CD14-positive monocyte (primary cell): ENCODE measurements around the gene EIF1. TPM values are rescaled to one million over a fixed set of nuclear protein-coding genes. Genes with fewer than 3 reads are reported as not detected.

Source experiments
- DNase-seq, 3 donors: peaks; one replicate each; pipeline ENCODE4 v3.0.0-alpha.2; 2011 to 2022
- H2AFZ ChIP-seq: 2 replicates; pipeline ENCODE4 v1.6.0; 2012; ENCODE audit warnings: mild to moderate bottlenecking, low read depth, low read length, inconsistent platforms; ENCODE audit not compliant: insufficient read depth, poor library complexity, severe bottlenecking
- H3K27ac ChIP-seq, 2 donors: 1 replicate in 1 of 2; 2 replicates in 1 of 2; pipeline ENCODE4 v1.5.1; 2012 to 2013; ENCODE audit warnings: low read length in 2 of 2, control low read depth in 1 of 2, inconsistent platforms in 1 of 2, low read depth in 1 of 2, mild to moderate bottlenecking in 1 of 2
- H3K27me3 ChIP-seq, 2 donors: one replicate each; pipeline versions ENCODE4 v1.6.0 to v1.6.1; 2011 to 2013; ENCODE audit warnings: low read length in 2 of 2; ENCODE audit not compliant: control insufficient read depth in 2 of 2, insufficient read depth in 2 of 2
- H3K36me3 ChIP-seq, 2 donors: replicated peaks in 1 of 2; 1 replicate in 1 of 2; 2 replicates in 1 of 2; pipeline versions ENCODE4 v1.5.1 to v1.6.1; 2012 to 2013; ENCODE audit warnings: low read length in 2 of 2, control low read depth in 1 of 2, inconsistent platforms in 1 of 2, mild to moderate bottlenecking in 1 of 2; ENCODE audit not compliant: insufficient read depth in 2 of 2, control insufficient read depth in 1 of 2
- H3K4me1 ChIP-seq, 2 donors: 1 replicate in 1 of 2; 2 replicates in 1 of 2; pipeline versions ENCODE4 v1.5.1 to v1.6.1; 2012 to 2013; ENCODE audit warnings: low read length in 2 of 2, control low read depth in 1 of 2, inconsistent platforms in 1 of 2, mild to moderate bottlenecking in 1 of 2, moderate library complexity in 1 of 2; ENCODE audit not compliant: insufficient read depth in 2 of 2, control insufficient read depth in 1 of 2
- H3K4me2 ChIP-seq: replicated peaks from 2 replicates; pipeline ENCODE3; 2012; ENCODE audit warnings: low read length, moderate library complexity, mild to moderate bottlenecking; ENCODE audit not compliant: poor library complexity, severe bottlenecking; ENCODE audit errors: extremely low read depth
- H3K4me3 ChIP-seq, 3 experiments: fragments of 200-600 bp in 1 of 3; sonication (generic) in 1 of 3; replicated peaks in 1 of 3; 1 replicate in 2 of 3; 2 replicates in 1 of 3; pipeline ENCODE4 v1.5.1; 2011 to 2013; ENCODE audit warnings: low read length in 3 of 3, mild to moderate bottlenecking in 3 of 3, control low read depth in 2 of 3, low read depth in 2 of 3, inconsistent platforms in 1 of 3, moderate library complexity in 1 of 3
- H3K79me2 ChIP-seq: 2 replicates; pipeline ENCODE4 v1.6.0; 2012; ENCODE audit warnings: mild to moderate bottlenecking, control low read depth, inconsistent platforms, low read length, moderate library complexity; ENCODE audit not compliant: insufficient read depth
- H3K9ac ChIP-seq: 2 replicates; pipeline ENCODE4 v1.6.0; 2017; ENCODE audit warnings: low read length, mild to moderate bottlenecking; ENCODE audit not compliant: insufficient read depth, poor library complexity, severe bottlenecking
- H3K9me3 ChIP-seq, 2 donors: replicated peaks in 1 of 2; 1 replicate in 1 of 2; 2 replicates in 1 of 2; pipeline versions ENCODE4 v1.5.1 to v1.6.1; 2012 to 2013; ENCODE audit warnings: low read length in 2 of 2, control low read depth in 1 of 2; ENCODE audit not compliant: control insufficient read depth in 1 of 2, insufficient read depth in 1 of 2
- H4K20me1 ChIP-seq: 2 replicates; pipeline ENCODE4 v1.6.0; 2012; ENCODE audit warnings: mild to moderate bottlenecking, low read length, control low read depth, moderate library complexity; ENCODE audit not compliant: insufficient read depth
- H3K27ac Mint-ChIP-seq, 7 donors: one replicate each; pipeline ENCODE4 v1.8.0; 2020; ENCODE audit warnings: mild to moderate bottlenecking in 7 of 7, mixed read lengths in 7 of 7, moderate library complexity in 6 of 7, inconsistent platforms in 2 of 7
- H3K27me3 Mint-ChIP-seq, 3 donors: one replicate each; pipeline ENCODE4 v1.8.0; 2021 to 2022; ENCODE audit warnings: low read depth in 3 of 3, mild to moderate bottlenecking in 3 of 3, mixed read lengths in 3 of 3, moderate library complexity in 3 of 3, inconsistent platforms in 1 of 3
- H3K36me3 Mint-ChIP-seq, 2 donors: one replicate each; pipeline ENCODE4 v1.8.0; 2020; ENCODE audit warnings: mixed read lengths in 2 of 2, inconsistent platforms in 1 of 2, mild to moderate bottlenecking in 1 of 2
- H3K4me1 Mint-ChIP-seq: one replicate; pipeline ENCODE4 v1.8.0; 2020; ENCODE audit warnings: mild to moderate bottlenecking, mixed read lengths
- H3K4me3 Mint-ChIP-seq, 2 donors: one replicate each; pipeline ENCODE4 v1.8.0; 2020; ENCODE audit warnings: mild to moderate bottlenecking in 2 of 2, mixed read lengths in 2 of 2, moderate library complexity in 1 of 2
- H3K9me3 Mint-ChIP-seq, 7 donors: one replicate each; pipeline ENCODE4 v1.8.0; 2020 to 2022; ENCODE audit warnings: mixed read lengths in 7 of 7, mild to moderate bottlenecking in 6 of 7, moderate library complexity in 6 of 7, inconsistent platforms in 2 of 7
- CTCF ChIP-seq: fragments of 200-600 bp; IDR thresholded peaks from one replicate; pipeline ENCODE4 v1.8.0; 2022; ENCODE audit warnings: antibody characterized with exemption, mild to moderate bottlenecking
- WGBS: methylation state at CpG from one replicate; pipeline ENCODE4 v1.1.5; 2013; ENCODE audit warnings: missing lambda C conversion rate; ENCODE audit not compliant: insufficient coverage; 5-methylcytosine and 5-hydroxymethylcytosine counted together
- intact Hi-C, 2 donors: fragments of 100-400 bp; cut with micrococcal nuclease; formaldehyde crosslinking; loops; one replicate each; pipeline versions ENCODE4 v1.15.0 to v1.15.1; 2023
- polyA minus RNA-seq: library from RNA; depleted of rRNA, polyadenylated mRNA; stranded (reverse); fragments of >200 nt; gene quantifications from 2 replicates; pipeline ENCODE4 v1.2.3, GENCODE V29; 2012
- polyA plus RNA-seq, 3 donors: library from polyadenylated mRNA; depleted of rRNA in 1 of 3; unstranded in 2 of 3; stranded (reverse) in 1 of 3; fragments of 300-500 nt in 2 of 3; fragments of >200 nt in 1 of 3; fragmentation: Illumina TruSeq in 2 of 3; gene quantifications; 1 replicate in 2 of 3; 2 replicates in 1 of 3; pipeline ENCODE4 v1.2.3, GENCODE V29; 2012 to 2021
- total RNA-seq, 12 experiments: library from RNA in 1 of 12; stranded (reverse) in 1 of 12; fragments of 120-200 nt in 1 of 12; gene quantifications; one replicate each; pipeline ENCODE4 v1.2.4 and lab custom pipeline; 2013 to 2026; ENCODE audit warnings: mixed read lengths in 6 of 12, inconsistent platforms in 1 of 12

Gene EIF1
- total RNA-seq (2013), result 414 TPM
- polyA plus RNA-seq (1,000 to 10,000 TPM; 1,176 to 1,536 (median 1,425) TPM), polyA minus RNA-seq (207 and 249 TPM in 2 replicates), total RNA-seq (lab: John Stamatoyannopoulos, UW) (438 to 1,043 (median 812) reads per million in 11 experiments)

GRCh38 chr17:41688641-41689496 is at the start of gene EIF1:
EIF1 (plus strand) TSS chr17:41688885; CDS start chr17:41689039, 154 bp downstream.
- H3K36me3 Mint-ChIP-seq, result peaks cover 41 to 48% of the 10 kb centered on the region in 2 donors

More at GRCh38 chr17:41688641-41689496, at the start of gene EIF1:
- peak within 1 kb of the TSS; percentile 93 to 99 for H3K27ac ChIP-seq
- Mint-ChIP-seq H3K4me3 (peak within 1 kb of the TSS; percentile 93 to 96), H3K9me3 (peaks cover 0 to 7% (median 4%) of the 10 kb centered on the region in 7 donors), H3K27ac (peak within 1 kb of the TSS; percentile 99 to 100 (median 99)), H3K27me3 (peaks cover 2 to 18% (median 2%) of the 10 kb centered on the region in 3 donors), H3K4me1 (peaks cover 32% of the 10 kb centered on the region)
- peak within 1 kb of the TSS; percentile 62 for H2AFZ ChIP-seq
- DNase-seq, result peak; percentile 99 to 100 (median 100)
- peaks cover 25% of the 10 kb centered on the region for H3K79me2 ChIP-seq
- peak within 1 kb of the TSS; percentile 99 for H3K9ac ChIP-seq
- H3K4me2 ChIP-seq, result peak within 1 kb of the TSS; percentile 72
- intact Hi-C loops, result no loop called here
- peaks cover 46% of the 10 kb centered on the region for H4K20me1 ChIP-seq
- peaks cover 22 to 28% of the 10 kb centered on the region in 2 donors for H3K4me1 ChIP-seq
- H3K4me3 ChIP-seq, result peak within 1 kb of the TSS; percentile 66 to 89 (median 80)
- H3K9me3 ChIP-seq, result no peaks in the 10 kb centered on the region
- WGBS, result under 1% methylated on average over 71 of the region's 81 CpGs
- no peaks in the 10 kb centered on the region for H3K27me3 ChIP-seq
- H3K36me3 ChIP-seq, result peaks cover 40 to 44% of the 10 kb centered on the region in 2 donors
- TF ChIP-seq CTCF, result no peak
